ENCODE data around the gene NELFB. TPM values are rescaled to one million over a fixed set of nuclear protein-coding genes. Genes with fewer than 3 reads are reported as not detected.

Gene NELFB
- total RNA-seq (10 to 100 TPM; 67.5 to 72.0 TPM), polyA plus RNA-seq (34.8 TPM)

DNA sequence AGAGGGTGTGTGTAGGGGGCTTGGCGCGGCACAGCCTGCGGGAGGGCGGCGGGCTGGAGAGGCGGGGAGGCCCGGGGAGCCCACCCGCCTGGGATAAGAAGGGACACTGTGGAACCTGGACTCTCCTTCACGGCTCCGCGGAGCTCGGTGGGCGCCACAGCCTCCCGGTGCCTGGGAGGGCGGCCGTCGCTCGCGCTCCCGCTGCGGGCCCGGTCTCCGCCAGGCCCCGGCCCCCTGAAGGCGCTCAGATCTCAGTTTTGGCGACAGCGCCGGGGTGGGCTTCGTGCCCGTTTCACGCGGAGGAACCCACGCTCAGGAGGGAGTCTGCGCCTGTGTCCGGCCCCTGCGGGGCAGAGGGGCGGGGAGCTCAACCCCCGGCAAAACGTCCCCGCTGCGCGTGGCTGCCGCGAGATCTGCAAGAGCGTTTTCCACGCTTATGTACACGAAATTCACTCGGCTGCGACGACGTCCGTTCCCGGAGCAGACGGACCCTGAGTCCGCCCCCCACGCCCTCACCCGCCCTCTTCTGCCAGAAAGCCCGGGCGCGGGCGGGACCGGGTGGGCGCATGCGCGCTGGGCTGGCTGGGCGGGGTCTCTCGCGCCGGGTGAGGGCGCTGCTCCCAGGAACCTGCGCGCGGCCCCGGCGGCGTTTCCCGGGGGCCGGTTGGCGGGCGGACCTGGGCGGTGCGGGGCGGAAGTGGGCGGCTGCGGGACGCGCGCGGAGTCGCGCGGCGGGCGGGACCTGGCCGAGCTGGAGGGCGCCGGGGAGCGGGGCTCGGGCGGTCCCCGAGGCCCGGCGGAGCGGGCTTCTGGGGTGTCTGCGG lies at the start of gene NELFB:
NELFB (plus strand) TSS at position 704 of the 824 bp plus-strand sequence.
- Mint-ChIP-seq H3K4me1 (peaks cover 8 to 25% (median 11%) of the 10 kb centered on the region in 3 donors), H3K9me3 (no peaks in the 10 kb centered on the region), H3K4me3 (peak within 1 kb of the TSS; percentile 86 to 96 (median 88)), H3K27ac (peak within 1 kb of the TSS in 7 of 8 donors; percentile 61 to 97 (median 84)), H3K36me3 (peaks cover 0 to 29% (median 0%) of the 10 kb centered on the region in 3 donors), H3K27me3 (no peaks in the 10 kb centered on the region)
- Histone ChIP-seq H3K36me3 (ENCODE audit: insufficient read depth, low read length) (no peaks in the 10 kb centered on the region), H3K4me1 (ENCODE audit: insufficient read depth, low read length) (peaks cover 18% of the 10 kb centered on the region), H3K9me3 (ENCODE audit: low read length) (no peaks in the 10 kb centered on the region), H3K27me3 (ENCODE audit: insufficient read depth, low read length, poor library complexity, severe bottlenecking) (no peaks in the 10 kb centered on the region), H3K27ac (ENCODE audit: low read depth, low read length) (peak within 1 kb of the TSS; percentile 73), H3K4me3 (ENCODE audit: low read length) (peak within 1 kb of the TSS; percentile 77)
- DNase-seq, result peak; percentile 94 to 97 (median 95)
- ChIA-PET POLR2A (interaction anchor here (1.0 to 5.4 kb wide), 5 partner anchors 13 to 160 kb away, joined by 3 to 83 read pairs (median 4); partner anchors contain the start of genes NDOR1, TMEM203, TPRN and TUBB4B), CTCF (interaction anchor here (1.2 to 6.2 kb wide), 6 partner anchors 14 to 169 kb away, joined by 3 to 43 read pairs (median 8); partner anchors contain the start of genes EXD3, NOXA1 and TUBB4B)

DNA sequence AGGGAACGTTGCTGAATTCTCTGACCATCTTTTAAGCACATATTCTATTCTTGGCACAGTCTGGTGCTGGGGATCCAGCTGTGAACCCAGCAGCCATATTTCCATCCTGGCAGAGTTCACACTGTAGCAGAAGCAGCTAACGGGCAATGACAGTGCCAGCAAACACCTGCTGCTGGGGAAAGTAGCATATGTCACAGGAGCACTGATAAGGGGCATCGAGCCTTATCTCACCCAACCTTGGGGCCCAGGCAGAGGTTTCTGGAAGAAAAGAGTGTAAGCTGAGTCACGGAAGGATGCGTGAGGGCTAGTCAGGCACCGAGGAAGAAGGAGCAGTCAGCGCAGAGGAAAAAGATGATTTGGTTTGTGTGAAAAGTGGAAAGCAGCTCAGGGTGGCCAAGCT lies 48.5 kb upstream of the NELFB start:
- Histone ChIP-seq H3K27me3 (ENCODE audit: insufficient read depth, low read length, poor library complexity, severe bottlenecking) (no peaks in the 10 kb centered on the region), H3K27ac (ENCODE audit: low read depth, low read length) (peak overlapping the region; percentile 7), H3K4me3 (ENCODE audit: low read length) (peak overlapping the region; percentile 97), H3K4me1 (ENCODE audit: insufficient read depth, low read length) (peaks cover 34% of the 10 kb centered on the region), H3K36me3 (ENCODE audit: insufficient read depth, low read length) (peaks cover 5% of the 10 kb centered on the region), H3K9me3 (ENCODE audit: low read length) (no peaks in the 10 kb centered on the region)
- Mint-ChIP-seq H3K27ac (peak overlapping the region; percentile 85 to 96 (median 92)), H3K36me3 (peaks cover 0 to 21% (median 7%) of the 10 kb centered on the region in 3 donors), H3K9me3 (no peaks in the 10 kb centered on the region), H3K4me1 (peaks cover 34 to 47% (median 38%) of the 10 kb centered on the region in 3 donors), H3K4me3 (peak overlapping the region; percentile 79 to 96 (median 90)), H3K27me3 (peaks cover 0 to 1% of the 10 kb centered on the region in 2 donors)
- ChIA-PET POLR2A (interaction anchor here (1.1 to 2.0 kb wide), 2 partner anchors 17 to 77 kb away, joined by 3 to 7 read pairs; no protein-coding TSS in a partner anchor), CTCF (interaction anchor here (1.2 to 1.4 kb wide), 2 partner anchors 20 to 30 kb away, joined by 3 to 4 read pairs; partner anchors contain the start of gene RNF224)
- DNase-seq, result no peak

DNA sequence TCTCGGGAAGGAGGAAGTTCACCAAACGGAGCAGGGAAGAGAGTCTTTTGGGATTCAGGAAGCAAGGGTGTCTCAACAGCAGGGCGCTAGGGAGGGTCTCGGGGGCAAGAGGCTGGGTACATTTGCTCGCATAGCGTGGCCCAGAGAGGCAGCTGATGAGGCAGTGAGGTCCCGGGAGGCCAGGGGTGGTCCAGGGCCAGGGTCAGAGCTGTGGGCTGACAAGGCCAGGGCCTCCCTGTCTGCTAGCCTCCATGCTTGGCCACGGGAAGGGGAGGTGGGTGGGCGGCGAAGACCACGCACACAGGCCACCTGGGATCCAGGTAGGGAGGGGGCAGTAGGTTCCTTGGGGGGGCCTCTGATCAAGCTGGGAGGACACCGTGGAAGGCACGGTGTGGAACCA lies 43.6 kb upstream of the NELFB start:
- no peaks in the 10 kb centered on the region for H3K9me3 Mint-ChIP-seq
- H3K27me3 ChIP-seq (ENCODE audit: insufficient read depth, low read length, poor library complexity, severe bottlenecking), result no peaks in the 10 kb centered on the region
- no peaks in the 10 kb centered on the region for H3K9me3 ChIP-seq (ENCODE audit: low read length)
- POLR2A ChIA-PET, result no interaction called here
- H3K27ac Mint-ChIP-seq, result peak overlapping the region in 1 of 8 donors; percentile 83
- peaks cover 12 to 13% (median 12%) of the 10 kb centered on the region in 3 donors for H3K4me1 Mint-ChIP-seq
- no peak for DNase-seq
- H3K27ac ChIP-seq (ENCODE audit: low read depth, low read length), result no peak overlapping the region
- H3K4me1 ChIP-seq (ENCODE audit: insufficient read depth, low read length), result peaks cover 7% of the 10 kb centered on the region
- H3K4me3 Mint-ChIP-seq, result peak overlapping the region in 1 of 7 donors; percentile 30
- CTCF ChIA-PET, result no interaction called here
- H3K27me3 Mint-ChIP-seq, result peaks cover 0 to 1% of the 10 kb centered on the region in 2 donors
- H3K4me3 ChIP-seq (ENCODE audit: low read length), result no peak overlapping the region
- H3K36me3 Mint-ChIP-seq, result peaks cover 0 to 25% (median 7%) of the 10 kb centered on the region in 3 donors
- H3K36me3 ChIP-seq (ENCODE audit: insufficient read depth, low read length), result peaks cover 5% of the 10 kb centered on the region

DNA sequence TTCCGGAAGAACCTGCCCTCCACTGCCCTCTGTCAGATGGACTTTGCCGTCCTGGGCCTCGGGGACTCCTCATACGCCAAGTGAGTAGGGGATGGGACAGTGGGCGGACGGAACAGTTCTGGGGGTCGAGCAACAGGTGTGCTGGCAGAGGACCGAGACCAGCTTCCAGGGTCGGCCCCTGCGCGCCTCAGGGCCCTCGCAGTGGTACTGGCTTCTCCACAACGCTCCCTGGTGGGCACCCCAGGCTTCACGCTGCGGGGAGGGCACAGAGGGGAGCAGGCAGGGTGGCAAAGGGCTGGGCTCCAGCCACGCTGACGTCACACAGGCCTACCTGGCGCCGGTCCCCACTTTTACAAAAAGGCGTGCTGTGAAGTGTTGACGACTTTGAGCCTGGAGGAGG lies 42.6 kb upstream of the NELFB start:
- Mint-ChIP-seq H3K27ac (no peak overlapping the region), H3K4me1 (peaks cover 2 to 3% (median 2%) of the 10 kb centered on the region in 3 donors), H3K27me3 (no peaks in the 10 kb centered on the region), H3K4me3 (no peak overlapping the region), H3K36me3 (peaks cover 0 to 18% (median under 1%) of the 10 kb centered on the region in 3 donors), H3K9me3 (no peaks in the 10 kb centered on the region)
- Histone ChIP-seq H3K27ac (ENCODE audit: low read depth, low read length) (no peak overlapping the region), H3K27me3 (ENCODE audit: insufficient read depth, low read length, poor library complexity, severe bottlenecking) (no peaks in the 10 kb centered on the region), H3K36me3 (ENCODE audit: insufficient read depth, low read length) (no peaks in the 10 kb centered on the region), H3K4me3 (ENCODE audit: low read length) (no peak overlapping the region), H3K4me1 (ENCODE audit: insufficient read depth, low read length) (no peaks in the 10 kb centered on the region), H3K9me3 (ENCODE audit: low read length) (no peaks in the 10 kb centered on the region)
- ChIA-PET POLR2A (no interaction called here), CTCF (no interaction called here)
- no peak for DNase-seq

GRCh38 chr9:137213160-137214060 lies 41.7 kb upstream of the NELFB start:
- no peak for DNase-seq
- H3K27ac ChIP-seq (ENCODE audit: low read depth, low read length), result no peak overlapping the region
- ChIA-PET POLR2A (no interaction called here), CTCF (no interaction called here)
- Mint-ChIP-seq H3K27ac (no peak overlapping the region), H3K4me3 (no peak overlapping the region), H3K9me3 (no peaks in the 10 kb centered on the region), H3K27me3 (no peaks in the 10 kb centered on the region), H3K4me1 (peaks cover 0 to 2% (median 0%) of the 10 kb centered on the region in 3 donors), H3K36me3 (peaks cover 0 to 16% (median 0%) of the 10 kb centered on the region in 3 donors)
- H3K9me3 ChIP-seq (ENCODE audit: low read length), result no peaks in the 10 kb centered on the region
- no peak overlapping the region for H3K4me3 ChIP-seq (ENCODE audit: low read length)
- H3K4me1 ChIP-seq (ENCODE audit: insufficient read depth, low read length), result no peaks in the 10 kb centered on the region
- H3K36me3 ChIP-seq (ENCODE audit: insufficient read depth, low read length), result no peaks in the 10 kb centered on the region
- H3K27me3 ChIP-seq (ENCODE audit: insufficient read depth, low read length, poor library complexity, severe bottlenecking), result no peaks in the 10 kb centered on the region

GRCh38 chr9:137214620-137215019 lies 40.5 kb upstream of the NELFB start:
- CTCF ChIA-PET, result interaction anchor here (1.0 kb wide), 1 partner anchor 99 kb away, joined by 4 read pairs; no protein-coding TSS in a partner anchor
- H3K36me3 ChIP-seq (ENCODE audit: insufficient read depth, low read length), result no peaks in the 10 kb centered on the region

GRCh38 chr9:137215196-137215986 lies 39.7 kb upstream of the NELFB start:
- ChIA-PET POLR2A (no interaction called here), CTCF (interaction anchor here (0.7 to 1.0 kb wide), 2 partner anchors 14 to 100 kb away, joined by 3 to 4 read pairs; partner anchors contain the start of gene TPRN)
- H3K4me3 Mint-ChIP-seq, result no peak overlapping the region
- peaks cover 0 to 8% (median 0%) of the 10 kb centered on the region in 3 donors for H3K36me3 Mint-ChIP-seq
- no peaks in the 10 kb centered on the region for H3K4me1 Mint-ChIP-seq
- H3K9me3 ChIP-seq (ENCODE audit: low read length), result no peaks in the 10 kb centered on the region
- H3K27ac ChIP-seq (ENCODE audit: low read depth, low read length), result no peak overlapping the region
- no peaks in the 10 kb centered on the region for H3K4me1 ChIP-seq (ENCODE audit: insufficient read depth, low read length)
- H3K27me3 ChIP-seq (ENCODE audit: insufficient read depth, low read length, poor library complexity, severe bottlenecking), result no peaks in the 10 kb centered on the region
- DNase-seq, result no peak
- H3K27me3 Mint-ChIP-seq, result no peaks in the 10 kb centered on the region
- no peaks in the 10 kb centered on the region for H3K36me3 ChIP-seq (ENCODE audit: insufficient read depth, low read length)
- peaks cover 0 to 1% (median 0%) of the 10 kb centered on the region in 5 donors for H3K9me3 Mint-ChIP-seq
- H3K27ac Mint-ChIP-seq, result no peak overlapping the region
- H3K4me3 ChIP-seq (ENCODE audit: low read length), result no peak overlapping the region

More at GRCh38 chr9:137214620-137215019, 40.5 kb upstream of the NELFB start:
- DNase-seq, result no peak
- Mint-ChIP-seq H3K9me3 (peaks cover 0 to 1% (median 0%) of the 10 kb centered on the region in 5 donors), H3K27me3 (no peaks in the 10 kb centered on the region), H3K27ac (peak overlapping the region in 1 of 8 donors; percentile 47), H3K4me3 (no peak overlapping the region), H3K4me1 (no peaks in the 10 kb centered on the region), H3K36me3 (peaks cover 0 to 10% (median 0%) of the 10 kb centered on the region in 3 donors)
- Histone ChIP-seq H3K27me3 (ENCODE audit: insufficient read depth, low read length, poor library complexity, severe bottlenecking) (no peaks in the 10 kb centered on the region), H3K4me3 (ENCODE audit: low read length) (no peak overlapping the region), H3K4me1 (ENCODE audit: insufficient read depth, low read length) (no peaks in the 10 kb centered on the region), H3K9me3 (ENCODE audit: low read length) (no peaks in the 10 kb centered on the region), H3K27ac (ENCODE audit: low read depth, low read length) (no peak overlapping the region)
- POLR2A ChIA-PET, result no interaction called here

All from CD8-positive, alpha-beta memory T cell (primary cell).